ENCODE results near the gene MYO1C. TPM values are rescaled to one million over a fixed set of nuclear protein-coding genes. Genes with fewer than 3 reads are reported as not detected.
"Not testable (repeated sequence)": the region's sequence is repeated elsewhere in the genome, so short reads cannot be mapped to it uniquely, and the experiment has no call there.

MYO1C gene
- total and polyA plus RNA-seq, 3 donors from 2014 or later: 45.0 to 68.3 (median 49.2) TPM

DNA sequence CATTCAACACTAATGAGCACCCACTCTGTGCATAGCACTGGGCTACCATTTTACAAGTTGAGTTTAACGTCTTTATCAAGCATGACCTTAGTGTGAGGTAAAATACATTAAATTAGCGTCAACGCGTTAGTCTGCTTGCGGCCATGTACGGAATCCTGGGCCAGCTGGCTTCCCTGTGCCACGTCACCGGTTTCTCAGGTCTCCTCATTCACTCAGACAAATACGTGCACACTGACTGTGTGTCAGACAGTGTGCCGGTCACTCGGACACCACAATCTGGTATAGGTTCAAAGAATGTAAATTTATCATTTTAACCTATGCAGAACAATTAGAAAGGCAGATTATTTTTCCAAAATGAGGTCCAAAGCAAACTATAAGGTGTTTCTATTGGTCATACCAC is 71.0 kb downstream of the MYO1C start:
- Histone ChIP-seq H3K27me3 (no peaks in the 10 kb centered on the region), H3K27ac (no peak overlapping the region), H3K9me3 (no peaks in the 10 kb centered on the region), H3K4me3 (no peak overlapping the region), H3K4me1 (peaks cover 5% of the 10 kb centered on the region), H3K36me3 (ENCODE audit: low read depth, missing control alignments) (no peaks in the 10 kb centered on the region)
- WGBS, 2 donors: 94 to 95% methylated on average over 11 of the region's 11 CpGs
- intact Hi-C loops (cut with DNase I; ENCODE audit: low total_unique reads): no loop called here
- TF ChIP-seq CTCF (IDR thresholded peaks at IDR 0.05) (no peak), POLR2A (IDR thresholded peaks at IDR 0.05) (no peak)
- no peak for DNase-seq

- Histone ChIP-seq H3K36me3 (ENCODE audit: low read depth, missing control alignments) (no peaks in the 10 kb centered on the region), H3K9me3 (no peaks in the 10 kb centered on the region), H3K4me1 (peaks cover 5% of the 10 kb centered on the region), H3K27ac (no peak overlapping the region), H3K4me3 (no peak overlapping the region), H3K27me3 (no peaks in the 10 kb centered on the region)
- intact Hi-C loops (cut with DNase I; ENCODE audit: low total_unique reads): no loop called here
- TF ChIP-seq POLR2A (IDR thresholded peaks at IDR 0.05) (no peak), CTCF (IDR thresholded peaks at IDR 0.05) (no peak)
- no peak for DNase-seq
- WGBS, 2 donors: 89 to 93% methylated on average over 2 of the region's 2 CpGs
These were observed 71.5 kb downstream of the MYO1C start for GRCh38 chr17:1420981-1421380.

DNA sequence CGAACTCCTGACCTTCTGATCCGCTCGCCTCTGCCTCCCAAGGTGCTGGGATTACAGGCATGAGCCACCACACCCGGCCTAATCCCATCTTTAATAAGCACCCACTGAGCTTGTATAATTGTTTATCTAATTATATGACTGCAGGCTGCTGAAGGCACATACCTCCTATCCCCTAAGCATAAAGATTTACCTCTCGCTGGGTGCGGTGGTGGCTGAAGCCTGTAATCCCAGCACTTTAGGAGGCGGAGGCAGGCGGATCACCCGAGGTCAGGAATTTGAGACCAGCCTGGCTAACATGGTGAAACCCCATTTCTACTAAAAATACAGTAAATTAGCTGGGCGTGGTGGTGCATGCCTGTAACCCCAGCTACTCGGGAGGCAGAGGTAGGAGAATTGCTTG is 72.3 kb downstream of the MYO1C start:
- TF ChIP-seq CTCF (IDR thresholded peaks at IDR 0.05) (no peak), POLR2A (IDR thresholded peaks at IDR 0.05) (no peak)
- H3K36me3 ChIP-seq (ENCODE audit: low read depth, missing control alignments): no peaks in the 10 kb centered on the region
- H3K9me3 ChIP-seq: no peaks in the 10 kb centered on the region
- no peak overlapping the region for H3K4me3 ChIP-seq
- H3K27me3 ChIP-seq: no peaks in the 10 kb centered on the region
- H3K27ac ChIP-seq: no peak overlapping the region
- H3K4me1 ChIP-seq: peaks cover 5% of the 10 kb centered on the region
- no peak for DNase-seq
- 93 to 97% methylated on average over 11 of the region's 11 CpGs for WGBS, 2 donors
- intact Hi-C loops (cut with DNase I; ENCODE audit: low total_unique reads): no loop called here

- H3K27me3 ChIP-seq; H3K36me3 ChIP-seq (ENCODE audit: low read depth, missing control alignments); H3K4me3 ChIP-seq; DNase-seq; H3K4me1 ChIP-seq; intact Hi-C loops (cut with DNase I; ENCODE audit: low total_unique reads); H3K9me3 ChIP-seq; H3K27ac ChIP-seq: not testable (repeated sequence)
- WGBS, 2 donors: 94 to 97% methylated on average over 10 of the region's 10 CpGs
These were observed 74.0 kb downstream of the MYO1C start for GRCh38 chr17:1418476-1418875.

DNA sequence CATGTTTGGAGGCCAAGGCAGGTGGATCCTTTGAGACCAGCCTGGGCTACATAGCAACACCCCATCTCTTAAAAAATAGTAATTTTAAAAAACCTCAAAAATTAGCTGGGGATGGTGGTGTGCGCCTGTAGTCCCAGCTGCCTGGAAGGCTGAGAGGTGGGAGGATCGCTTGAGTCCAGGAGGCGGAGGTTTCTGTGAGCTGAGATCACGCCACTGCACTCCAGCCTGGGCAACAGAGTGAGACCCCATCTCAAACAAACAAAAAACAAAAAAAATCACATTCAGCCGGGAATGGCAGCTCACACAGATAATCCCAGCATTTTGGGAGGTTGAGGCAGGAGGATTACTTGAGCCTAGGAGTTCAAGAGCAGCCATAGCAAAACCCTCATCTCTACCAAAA is 76.1 kb downstream of the MYO1C start:
- DNase-seq: no peak
- TF ChIP-seq CTCF (IDR thresholded peaks at IDR 0.05) (no peak), POLR2A (IDR thresholded peaks at IDR 0.05) (no peak)
- peaks cover 4% of the 10 kb centered on the region for H3K4me1 ChIP-seq
- H3K4me3 ChIP-seq: no peak overlapping the region
- WGBS, 2 donors: 97 to 98% methylated on average over 5 of the region's 5 CpGs
- H3K36me3 ChIP-seq (ENCODE audit: low read depth, missing control alignments): no peaks in the 10 kb centered on the region
- H3K9me3 ChIP-seq: no peaks in the 10 kb centered on the region
- H3K27ac ChIP-seq: no peak overlapping the region
- no peaks in the 10 kb centered on the region for H3K27me3 ChIP-seq
- intact Hi-C loops (cut with DNase I; ENCODE audit: low total_unique reads): no loop called here

Measured in testis (tissue), 3 donors.